ENCODE measurements around the gene ATG9B. TPM values are rescaled to one million over a fixed set of nuclear protein-coding genes. Genes with fewer than 3 reads are reported as not detected.

The ATG9B gene
- total and polyA plus RNA-seq, 10 donors, result 0.66 to 3.8 (median 2.4) TPM

- H3K4me3 ChIP-seq, result peak overlapping the region; percentile 46 to 78 (median 59)
- intact Hi-C loops (cut with DNase I; ENCODE audit: low total_unique reads), result no loop called here
- peaks cover 6 to 83% (median 52%) of the 10 kb centered on the region in 6 donors for H3K4me1 ChIP-seq
- H3K27ac ChIP-seq, result peak overlapping the region; percentile 36 to 89 (median 77)
- DNase-seq, result no peak
- H3K27me3 ChIP-seq (replicated peaks in 1 of 7), result peaks cover 0 to 39% (median 0%) of the 10 kb centered on the region in 7 donors
- H3K36me3 ChIP-seq, result peaks cover 0 to 33% (median 2%) of the 10 kb centered on the region in 6 donors
- TF ChIP-seq POLR2AphosphoS5 (IDR thresholded peaks at IDR 0.05) (no peak), POLR2A (IDR thresholded peaks at IDR 0.05) (no peak), CTCF (IDR thresholded peaks at IDR 0.05 in 8 of 11, conservative IDR thresholded peaks at IDR 0.05 in 3 of 11) (no peak)
- WGBS, 5 donors, result 27 to 46% (median 34%) methylated on average over 10 to 19 of the region's 19 CpGs
- peaks cover 0 to 16% (median 14%) of the 10 kb centered on the region in 8 donors for H3K9me3 ChIP-seq
Measured at GRCh38 chr7:150994838-150995510, 29.3 kb downstream of the ATG9B start.

- peaks cover 6 to 89% (median 58%) of the 10 kb centered on the region in 6 donors for H3K4me1 ChIP-seq
- H3K36me3 ChIP-seq, result peaks cover 0 to 33% (median 2%) of the 10 kb centered on the region in 6 donors
- H3K4me3 ChIP-seq, result peak overlapping the region; percentile 46 to 78 (median 59)
- peaks cover 0 to 41% (median 0%) of the 10 kb centered on the region in 7 donors for H3K27me3 ChIP-seq (replicated peaks in 1 of 7)
- peak; percentile 88 for DNase-seq
- TF ChIP-seq POLR2AphosphoS5 (IDR thresholded peaks at IDR 0.05) (peak; percentile 76 to 84 (median 83)), POLR2A (IDR thresholded peaks at IDR 0.05) (no peak)
- H3K27ac ChIP-seq, result peak overlapping the region; percentile 38 to 89 (median 77)
- intact Hi-C loops (cut with DNase I; ENCODE audit: low total_unique reads), result no loop called here
- H3K9me3 ChIP-seq, result peaks cover 0 to 21% (median 16%) of the 10 kb centered on the region in 8 donors
- 15 to 28% (median 22%) methylated on average over 12 to 15 of the region's 15 CpGs for WGBS, 5 donors
Measured at GRCh38 chr7:150994141-150994837, 30.0 kb downstream of the ATG9B start.

- H3K4me1 ChIP-seq, result peaks cover 9 to 89% (median 64%) of the 10 kb centered on the region in 6 donors
- peaks cover 0 to 21% (median 16%) of the 10 kb centered on the region in 8 donors for H3K9me3 ChIP-seq
- H3K27me3 ChIP-seq (replicated peaks in 1 of 7), result peaks cover 0 to 43% (median 3%) of the 10 kb centered on the region in 7 donors
- TF ChIP-seq POLR2A (IDR thresholded peaks at IDR 0.05), result peak in 1 of 3 donors; percentile 64
- peak; percentile 73 to 84 (median 78) for TF ChIP-seq POLR2AphosphoS5 (IDR thresholded peaks at IDR 0.05)
- TF ChIP-seq CTCF (IDR thresholded peaks at IDR 0.05 in 8 of 11, conservative IDR thresholded peaks at IDR 0.05 in 3 of 11), result no peak
- DNase-seq, result peak; percentile 87
- 64 to 85% (median 78%) methylated on average over 4 to 14 of the region's 14 CpGs for whole genome bisulfite sequencing, 5 donors
- H3K27ac ChIP-seq, result peak overlapping the region in 6 of 8 donors; percentile 49 to 89 (median 80)
- H3K36me3 ChIP-seq, result peaks cover 0 to 25% (median 1%) of the 10 kb centered on the region in 6 donors
- H3K4me3 ChIP-seq, result peak overlapping the region; percentile 46 to 78 (median 59)
- intact Hi-C loops (cut with DNase I; ENCODE audit: low total_unique reads), result no loop called here
Measured at GRCh38 chr7:150993511-150993910, 30.8 kb downstream of the ATG9B start.

GRCh38 chr7:150992833-150993302 lies 31.4 kb downstream of the ATG9B start:
- Histone ChIP-seq H3K4me3 (peak overlapping the region in 6 of 8 donors; percentile 46 to 78 (median 60)), H3K9me3 (peaks cover 0 to 21% (median 16%) of the 10 kb centered on the region in 8 donors), H3K27me3 (replicated peaks in 1 of 7) (peaks cover 0 to 41% (median 6%) of the 10 kb centered on the region in 7 donors), H3K4me1 (peaks cover 14 to 89% (median 66%) of the 10 kb centered on the region in 6 donors), H3K27ac (peak overlapping the region; percentile 7 to 89 (median 77)), H3K36me3 (peaks cover 0 to 19% (median 0%) of the 10 kb centered on the region in 6 donors)
- TF ChIP-seq POLR2AphosphoS5 (IDR thresholded peaks at IDR 0.05) (peak in 2 of 3 donors; percentile 52 to 56), CTCF (IDR thresholded peaks at IDR 0.05 in 8 of 11, conservative IDR thresholded peaks at IDR 0.05 in 3 of 11) (no peak), POLR2A (IDR thresholded peaks at IDR 0.05) (no peak)
- peak; percentile 87 for DNase-seq
- intact Hi-C loops (cut with DNase I; ENCODE audit: low total_unique reads), result no loop called here
- WGBS, 5 donors, result 47 to 63% (median 52%) methylated on average over 3 to 5 of the region's 5 CpGs
